ENCODE data around the gene SELENBP1. TPM values are rescaled to one million over a fixed set of nuclear protein-coding genes. Genes with fewer than 3 reads are reported as not detected.
"Not testable (repeated sequence)": the region's sequence is repeated elsewhere in the genome, so short reads cannot be mapped to it uniquely, and the experiment has no call there.

The SELENBP1 gene
- polyA plus RNA-seq (2012; ENCODE audit: insufficient read depth, insufficient read length): not detected

DNA sequence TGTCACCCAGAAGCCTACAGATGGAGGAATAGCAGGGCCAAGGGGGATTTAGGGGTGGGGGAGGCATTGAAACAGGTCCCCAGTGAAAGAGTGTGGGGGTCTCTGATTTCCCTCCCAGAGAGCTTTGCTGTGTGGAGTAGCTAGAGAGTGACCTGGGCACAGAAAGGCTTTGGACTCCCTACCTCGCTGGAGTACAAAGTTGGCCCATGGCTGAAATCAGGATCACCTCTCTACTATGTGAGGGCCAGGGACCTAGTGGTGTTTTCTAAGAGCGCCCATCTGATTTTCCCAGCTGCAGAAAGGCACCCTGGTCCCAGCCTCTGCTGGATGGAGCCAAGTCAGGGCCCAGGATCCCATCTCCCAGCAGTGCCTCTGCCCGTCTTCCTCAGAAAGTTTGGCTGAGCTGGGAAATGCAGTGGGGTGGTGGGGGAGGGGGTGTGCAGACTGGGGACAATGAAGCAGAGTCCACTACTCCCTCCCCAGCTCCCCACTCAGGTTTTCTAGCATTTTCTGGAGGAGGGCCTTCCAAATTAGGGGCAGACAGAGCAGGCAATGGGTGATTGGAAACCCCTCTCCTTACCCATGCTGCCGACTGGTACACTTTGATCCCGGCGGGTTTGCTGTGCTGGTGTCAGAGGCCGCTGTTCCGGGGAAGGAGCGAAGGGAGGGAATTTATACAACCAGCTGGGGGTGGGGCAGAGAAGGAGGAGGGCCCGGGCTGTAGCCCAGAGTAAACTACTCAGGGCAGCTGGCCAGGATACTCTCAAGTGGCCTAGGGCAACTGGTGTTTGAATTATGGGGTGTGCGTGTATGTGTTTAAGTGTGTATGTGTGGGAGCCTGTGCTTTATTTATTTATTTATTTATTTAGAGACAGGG is at the start of gene SELENBP1:
Gene SELENBP1 (minus strand): TSS at position 648 of the 877 bp plus-strand sequence. CDS start 64 bp downstream, at position 584.
- no peak for DNase-seq (ENCODE audit: low read depth, low spot score)
- H3K4me3 ChIP-seq (ENCODE audit: low read length): no peak within 1 kb of the TSS

DNA sequence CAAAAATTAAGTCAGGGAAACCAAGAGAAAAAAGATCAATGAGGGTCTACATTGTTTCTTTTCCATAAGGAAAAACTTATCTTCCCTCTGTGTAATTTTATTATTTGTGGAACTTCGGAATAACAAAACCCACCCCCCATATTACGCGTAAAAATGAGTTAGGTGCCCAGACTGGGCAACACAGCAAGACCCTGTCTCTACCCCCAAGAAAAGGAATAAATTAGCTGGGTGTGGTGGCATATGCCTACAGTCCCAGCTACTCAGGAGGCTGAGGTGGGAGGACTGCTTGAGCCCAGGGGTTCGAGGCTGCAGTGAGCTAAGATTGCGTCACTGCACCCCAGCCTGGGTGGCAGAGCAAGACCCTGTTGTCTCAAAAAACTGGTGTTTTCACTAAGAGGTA is 47.3 kb upstream of the SELENBP1 start:
- no peak for DNase-seq (ENCODE audit: low read depth, low spot score)
- no peak overlapping the region for H3K4me3 ChIP-seq (ENCODE audit: low read length)

DNA sequence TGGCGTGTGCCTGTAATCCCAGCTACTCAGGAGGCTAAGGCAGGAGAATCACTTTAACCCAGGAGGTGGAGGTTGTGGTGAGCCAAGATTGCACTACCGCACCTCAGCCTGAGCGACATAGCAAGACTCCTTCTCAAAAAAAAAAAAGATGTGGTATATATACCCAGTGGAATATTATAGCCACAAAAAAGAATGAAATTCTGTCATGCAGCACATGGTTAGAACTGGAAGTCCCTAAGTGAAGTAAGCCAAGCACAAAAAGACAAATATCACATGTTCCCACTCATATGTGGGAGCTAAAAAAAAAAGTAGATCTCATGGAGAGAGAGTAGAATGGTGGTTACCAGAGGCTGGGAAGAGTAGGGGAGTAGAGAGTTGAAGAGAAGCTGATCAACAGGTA is 45.6 kb upstream of the SELENBP1 start:
- no peak for DNase-seq (ENCODE audit: low read depth, low spot score)
- H3K4me3 ChIP-seq (ENCODE audit: low read length): no peak overlapping the region

DNA sequence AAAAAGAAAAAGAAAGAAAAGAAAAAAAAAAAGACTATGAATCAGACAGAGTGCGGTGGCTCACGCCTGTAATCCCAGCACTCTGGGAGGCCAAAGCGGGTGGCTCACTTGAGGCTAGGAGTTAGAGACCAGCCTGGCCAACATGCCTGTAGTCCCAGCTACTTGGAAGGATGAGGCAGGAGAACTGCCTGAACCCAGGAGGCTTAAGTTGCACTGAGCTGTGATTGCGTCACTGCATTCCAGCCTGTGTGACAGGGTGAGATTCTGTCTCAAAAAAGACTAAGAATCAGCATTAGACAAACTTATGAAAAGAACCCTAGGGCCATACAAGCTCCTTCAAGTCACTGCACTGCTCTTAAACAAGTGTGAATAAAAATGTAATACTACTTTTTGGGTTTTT is 43.7 kb upstream of the SELENBP1 start:
- no peak overlapping the region for H3K4me3 ChIP-seq (ENCODE audit: low read length)
- no peak for DNase-seq (ENCODE audit: low read depth, low spot score)

DNA sequence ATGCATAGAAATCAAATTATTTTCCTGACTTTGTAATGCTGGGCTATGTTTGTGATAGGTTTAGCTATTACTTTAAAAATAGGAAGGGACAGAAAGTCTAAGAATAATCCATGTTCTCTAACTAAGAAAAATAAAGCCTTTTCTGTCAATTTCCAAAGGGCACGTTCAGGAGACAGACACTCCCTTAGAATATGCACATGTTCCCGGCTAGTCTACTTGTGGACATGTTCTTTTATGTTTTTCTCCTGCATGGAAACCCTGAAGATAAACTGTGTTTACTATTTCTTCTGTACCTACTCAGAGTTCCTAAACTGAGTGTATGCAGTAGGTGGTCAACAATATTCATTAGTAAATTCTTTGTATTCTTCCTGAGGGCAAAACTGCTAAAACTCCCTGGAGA is 39.4 kb upstream of the SELENBP1 start:
- DNase-seq (ENCODE audit: low read depth, low spot score): no peak

DNA sequence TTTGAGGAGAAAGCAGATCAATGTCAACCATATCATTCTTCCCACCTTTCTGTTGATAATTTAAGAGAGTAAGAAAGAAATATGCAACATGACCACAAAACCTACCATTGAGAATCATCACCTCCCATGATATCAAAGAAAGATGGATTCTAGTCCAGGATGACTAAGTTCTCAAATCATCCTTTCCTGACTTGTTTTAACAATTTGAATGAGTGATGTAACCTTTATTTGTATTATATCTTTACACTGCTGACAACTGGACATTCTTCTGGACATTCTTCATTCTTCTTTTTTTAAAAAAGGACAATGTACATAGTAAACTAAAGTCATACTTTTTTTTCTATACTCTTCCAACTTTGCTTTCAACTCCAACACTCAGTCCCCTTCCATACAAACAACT is 36.4 kb upstream of the SELENBP1 start:
- DNase-seq (ENCODE audit: low read depth, low spot score): no peak

More for the DNA sequence above, 39.4 kb upstream of the SELENBP1 start:
- no peak overlapping the region for H3K4me3 ChIP-seq (ENCODE audit: low read length)

DNA sequence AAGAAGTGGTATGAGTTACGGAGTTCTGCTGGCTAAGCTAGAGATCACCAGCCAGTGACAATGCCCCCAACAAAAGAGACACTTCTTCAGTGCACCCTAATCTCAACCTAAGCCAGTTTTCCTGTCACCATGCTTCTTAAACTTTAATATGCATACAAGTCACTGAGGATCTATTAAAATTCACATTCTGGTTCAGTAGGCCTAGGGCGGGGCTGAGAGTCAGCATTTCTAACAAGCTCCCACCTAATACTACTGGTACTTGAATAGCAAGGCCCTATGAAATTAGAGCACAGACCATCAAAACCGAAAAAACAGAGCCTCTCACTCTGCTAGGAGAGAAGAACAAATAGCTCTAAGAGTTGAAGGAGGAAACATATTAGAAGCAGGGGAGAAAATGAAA is 34.8 kb upstream of the SELENBP1 start:
- DNase-seq (ENCODE audit: low read depth, low spot score): no peak
- H3K4me3 ChIP-seq (ENCODE audit: low read length): no peak overlapping the region

More for the DNA sequence above, 36.4 kb upstream of the SELENBP1 start:
- H3K4me3 ChIP-seq (ENCODE audit: low read length): no peak overlapping the region

DNA sequence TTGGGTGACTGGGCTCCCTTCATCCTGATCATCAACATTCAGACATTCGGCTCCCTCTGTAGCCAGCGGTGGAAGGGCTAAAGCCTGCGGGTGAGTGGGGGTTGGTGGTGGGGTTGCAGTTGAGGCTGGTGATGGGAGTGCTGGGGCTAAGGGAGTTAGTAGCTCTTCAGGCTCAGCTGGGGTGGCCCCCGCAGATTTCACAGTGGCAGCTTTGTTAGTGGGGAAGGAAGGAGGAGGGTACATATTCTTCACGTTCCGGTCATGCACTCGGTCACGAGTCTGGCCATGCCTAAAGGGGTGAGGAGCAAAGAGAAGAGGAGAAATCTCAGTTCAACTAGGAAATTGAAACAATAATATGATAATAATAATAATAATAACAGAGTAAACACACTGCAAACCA is 33.7 kb upstream of the SELENBP1 start:
- no peak overlapping the region for H3K4me3 ChIP-seq (ENCODE audit: low read length)

DNA sequence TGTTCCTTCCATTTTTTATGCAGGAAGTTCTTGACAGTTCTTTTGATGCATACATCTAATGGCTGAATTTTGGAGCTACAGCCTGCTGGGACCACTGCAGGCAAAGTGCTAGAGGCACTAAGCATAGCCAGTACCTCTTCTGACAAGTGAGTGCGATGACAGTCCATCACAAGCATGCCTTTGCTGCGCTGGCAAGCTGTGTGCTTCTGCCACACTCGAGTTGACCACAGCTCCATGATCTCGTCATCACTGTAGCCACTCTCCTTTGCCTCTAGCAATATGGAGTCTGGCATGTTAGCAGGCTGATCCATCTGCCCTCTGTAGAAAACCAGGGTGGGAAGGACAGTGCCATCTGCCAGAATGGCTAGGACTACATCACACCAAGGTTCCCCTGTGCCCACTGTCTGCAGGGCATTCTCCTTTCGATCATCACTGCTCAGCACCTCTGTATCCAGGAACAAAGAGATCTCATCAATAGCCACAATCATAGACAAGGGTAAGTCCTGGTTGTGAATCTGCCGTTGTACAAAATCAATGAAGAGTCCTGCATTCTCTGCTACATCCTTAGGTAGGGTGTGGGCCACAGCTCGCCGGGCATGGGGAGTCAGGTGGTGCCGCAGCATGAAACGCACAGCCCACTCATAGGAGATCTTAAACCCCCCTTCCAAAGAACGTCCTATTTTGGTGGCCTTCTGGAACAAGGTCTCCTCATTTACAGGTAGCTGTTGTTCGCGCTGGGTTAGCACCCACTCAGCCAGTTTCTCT is 32.9 kb upstream of the SELENBP1 start:
- DNase-seq (ENCODE audit: low read depth, low spot score): no peak
- H3K4me3 ChIP-seq (ENCODE audit: low read length): no peak overlapping the region

More for the DNA sequence above, 33.7 kb upstream of the SELENBP1 start:
- DNase-seq (ENCODE audit: low read depth, low spot score): no peak

DNA sequence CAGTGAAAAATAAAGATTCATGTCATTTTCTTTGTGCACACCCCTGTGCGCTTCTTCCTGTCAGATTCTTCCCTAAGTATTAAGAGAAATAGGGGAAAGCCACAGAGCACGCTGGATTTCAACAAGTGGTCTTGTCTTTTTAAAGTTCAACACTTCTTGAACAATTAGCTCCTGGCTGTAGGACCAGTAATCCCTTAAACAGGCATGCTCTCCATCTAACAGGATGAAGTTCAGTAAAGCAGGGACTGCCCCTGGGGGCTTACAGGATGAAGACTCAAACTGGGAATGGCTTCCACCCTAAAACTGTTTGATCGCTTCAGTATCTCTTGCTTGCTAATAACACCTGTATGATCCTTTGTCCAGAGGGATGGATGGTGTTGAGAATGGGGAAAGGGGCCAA is 31.1 kb upstream of the SELENBP1 start:
- H3K4me3 ChIP-seq (ENCODE audit: low read length): no peak overlapping the region

DNA sequence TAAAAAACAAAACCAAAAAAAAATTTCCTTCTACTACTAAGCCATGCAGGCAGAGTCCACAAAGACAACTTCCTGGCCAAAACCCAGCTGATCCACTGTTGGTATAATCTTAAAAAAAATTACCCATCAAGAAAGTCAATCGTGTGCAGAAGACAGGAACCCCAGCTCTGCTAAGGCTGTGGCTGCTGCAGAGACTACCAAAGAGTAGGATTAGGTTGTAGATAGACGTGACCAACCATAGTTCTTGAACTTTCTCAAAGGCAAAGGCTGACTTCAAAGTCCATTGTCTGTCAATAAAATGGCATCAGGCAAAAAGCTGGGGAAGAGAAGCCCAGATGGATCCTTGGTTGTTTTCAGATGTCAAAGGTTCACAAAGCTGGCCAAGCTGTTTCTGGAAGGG is 30.3 kb upstream of the SELENBP1 start:
- no peak for DNase-seq (ENCODE audit: low read depth, low spot score)
- H3K4me3 ChIP-seq (ENCODE audit: low read length): no peak overlapping the region

More for the DNA sequence above, 31.1 kb upstream of the SELENBP1 start:
- DNase-seq (ENCODE audit: low read depth, low spot score): no peak

DNA sequence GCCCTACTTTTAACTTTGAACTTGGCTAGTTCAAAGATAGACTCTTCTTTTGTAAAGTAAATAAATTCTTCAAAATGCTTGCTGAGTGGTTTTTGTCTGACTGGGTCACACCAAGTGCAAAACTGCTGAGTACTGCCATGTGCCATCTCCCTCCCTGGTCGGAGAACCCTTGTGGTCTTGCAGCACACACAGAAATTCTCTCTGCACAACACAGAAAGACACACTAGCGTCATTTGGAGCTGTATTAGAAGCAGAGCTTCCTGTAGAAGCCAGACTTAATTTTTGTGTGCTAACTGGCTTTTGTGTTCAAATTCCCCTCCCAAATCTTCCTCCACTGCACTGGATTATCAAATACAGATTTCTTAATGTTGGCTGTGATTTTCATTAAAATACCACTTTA is 29.4 kb upstream of the SELENBP1 start:
- no peak for DNase-seq (ENCODE audit: low read depth, low spot score)

DNA sequence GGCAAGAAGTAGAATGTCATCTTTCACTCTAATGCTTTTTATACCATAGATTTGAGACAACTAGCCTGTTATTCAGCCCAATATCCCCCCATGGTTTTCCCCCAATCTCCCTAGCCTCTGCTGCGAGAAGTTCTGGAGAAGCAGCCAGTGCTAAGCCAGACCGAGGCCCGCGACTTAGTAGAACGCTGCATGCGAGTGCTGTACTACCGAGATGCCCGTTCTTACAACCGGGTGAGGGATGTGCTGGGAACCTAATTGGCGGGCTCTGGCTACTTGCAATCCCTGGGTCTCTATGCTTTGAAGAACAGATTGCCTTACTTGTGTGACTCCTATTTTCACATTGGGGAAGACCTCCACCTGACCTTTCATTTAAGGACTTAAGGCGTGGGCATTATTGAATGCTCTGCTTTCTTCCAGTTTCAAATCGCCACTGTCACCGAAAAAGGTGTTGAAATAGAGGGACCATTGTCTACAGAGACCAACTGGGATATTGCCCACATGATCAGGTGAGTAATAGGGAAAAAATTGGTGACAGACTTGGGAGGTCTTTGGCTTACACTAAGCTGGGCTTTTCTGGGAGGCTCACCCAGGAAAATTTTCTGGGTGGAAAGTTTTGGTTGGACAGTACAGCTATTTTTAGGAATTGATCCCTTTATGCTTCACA is 28.8 kb upstream of the SELENBP1 start:
- no peak overlapping the region for H3K4me3 ChIP-seq (ENCODE audit: low read length)
- DNase-seq (ENCODE audit: low read depth, low spot score): no peak

More for the DNA sequence above, 29.4 kb upstream of the SELENBP1 start:
- no peak overlapping the region for H3K4me3 ChIP-seq (ENCODE audit: low read length)

DNA sequence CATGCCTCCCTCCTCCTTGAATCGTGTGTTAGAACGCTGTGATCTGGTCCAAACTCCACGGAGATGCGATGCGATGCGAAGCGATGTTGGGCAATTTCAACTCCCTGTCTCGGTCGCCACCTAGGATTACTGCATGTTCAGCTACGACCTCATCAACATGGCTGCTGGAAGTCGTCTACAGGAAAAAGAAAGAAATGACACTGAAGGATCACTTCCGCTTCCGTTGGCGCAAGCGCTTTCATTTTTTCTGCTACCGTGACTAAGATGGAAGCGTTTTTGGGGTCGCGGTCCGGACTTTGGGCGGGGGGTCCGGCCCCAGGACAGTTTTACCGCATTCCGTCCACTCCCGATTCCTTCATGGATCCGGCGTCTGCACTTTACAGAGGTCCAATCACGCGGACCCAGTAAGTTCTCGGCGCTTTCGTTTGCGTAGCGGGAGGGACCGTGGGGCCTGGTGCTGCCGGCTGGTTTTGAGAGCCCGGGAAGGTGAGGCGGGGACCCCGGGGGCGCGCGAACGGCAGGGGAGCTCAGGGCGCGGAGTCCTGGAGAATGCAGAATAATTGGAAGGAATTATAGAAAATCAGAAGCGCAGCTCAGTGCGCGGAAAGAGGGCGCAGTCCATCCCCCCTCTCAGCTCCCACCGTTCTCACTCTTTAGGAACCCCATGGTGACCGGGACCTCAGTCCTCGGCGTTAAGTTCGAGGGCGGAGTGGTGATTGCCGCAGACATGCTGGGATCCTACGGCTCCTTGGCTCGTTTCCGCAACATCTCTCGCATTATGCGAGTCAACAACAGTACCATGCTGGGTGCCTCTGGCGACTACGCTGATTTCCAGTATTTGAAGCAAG is 27.0 kb upstream of the SELENBP1 start, which contains the start of gene PSMB4:
Gene PSMB4 (plus strand): TSS at position 250 of the 848 bp plus-strand sequence. CDS start 15 bp downstream, at position 265.
- DNase-seq (ENCODE audit: low read depth, low spot score): peak; percentile 92
- H3K4me3 ChIP-seq (ENCODE audit: low read length): peak within 1 kb of the TSS; percentile 99

DNA sequence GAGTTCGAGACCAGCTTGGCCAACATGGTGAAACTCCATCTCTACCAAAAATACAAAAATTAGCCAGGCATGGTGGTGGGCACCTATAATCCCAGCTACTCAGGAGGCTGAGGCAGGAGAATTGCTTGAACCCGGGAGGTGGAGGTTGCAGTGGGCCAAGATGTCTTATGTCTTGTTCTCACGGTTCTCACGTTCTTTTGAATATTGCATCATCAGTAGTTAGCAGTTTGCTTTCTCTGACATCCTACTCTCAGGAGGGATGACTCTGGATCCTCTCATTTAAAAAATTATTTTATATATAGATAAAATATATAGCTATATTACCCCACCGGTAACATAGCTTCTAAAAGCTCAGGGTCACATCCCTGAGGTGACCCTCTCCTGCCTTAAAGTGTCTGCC is 23.8 kb upstream of the SELENBP1 start:
- not testable (repeated sequence) for DNase-seq (ENCODE audit: low read depth, low spot score); H3K4me3 ChIP-seq (ENCODE audit: low read length)

DNA sequence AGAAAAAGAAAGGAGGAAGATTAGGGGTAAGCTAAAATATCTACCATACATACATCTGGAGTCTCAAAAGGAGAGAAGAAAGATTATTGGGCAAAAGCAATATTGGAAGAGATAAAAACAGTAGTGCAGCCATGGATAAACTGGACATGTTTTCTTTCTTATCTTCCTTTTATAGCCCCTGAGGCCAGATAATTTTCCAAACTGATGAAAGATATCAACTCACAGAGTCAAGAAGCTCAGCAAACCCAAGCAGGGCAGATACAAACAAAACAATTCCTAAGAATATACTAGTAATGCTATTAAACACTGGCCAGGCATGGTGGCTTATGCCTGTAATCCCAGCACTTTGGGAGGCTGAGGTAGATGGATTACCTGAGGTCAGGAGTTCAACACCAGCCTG is 21.1 kb upstream of the SELENBP1 start:
- no peak for DNase-seq (ENCODE audit: low read depth, low spot score)
- H3K4me3 ChIP-seq (ENCODE audit: low read length): no peak overlapping the region

DNA sequence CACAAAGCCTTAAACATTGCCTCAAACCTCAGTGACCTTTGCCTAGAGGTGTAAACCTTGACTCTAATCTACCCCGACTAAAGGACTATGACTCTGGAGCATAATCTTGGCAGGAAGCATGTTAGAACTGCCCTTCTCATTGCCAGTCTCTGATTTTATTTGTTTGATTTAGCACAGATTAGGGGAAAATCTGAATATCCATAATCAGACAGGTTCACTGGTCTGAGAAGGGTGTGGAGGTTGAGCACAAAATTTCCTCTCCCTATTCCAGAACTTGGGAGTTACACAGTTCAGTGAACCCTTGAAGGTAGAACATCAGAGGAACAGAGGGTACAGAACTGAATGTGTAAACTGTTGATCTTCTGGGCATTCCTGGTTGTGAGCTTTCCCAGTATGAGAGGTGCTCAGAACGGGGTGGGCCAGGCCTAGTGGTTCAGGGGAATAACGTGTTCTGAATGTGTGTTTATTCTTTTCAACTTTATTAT is 18.6 kb upstream of the SELENBP1 start:
- DNase-seq (ENCODE audit: low read depth, low spot score): no peak
- H3K4me3 ChIP-seq (ENCODE audit: low read length): no peak overlapping the region
